NCI-H146 (cell line): ENCODE results near the gene ZNF497.
"Not testable (repeated sequence)": the region's sequence is repeated elsewhere in the genome, so short reads cannot be mapped to it uniquely, and the experiment has no call there.

Experiments
- DNase-seq: peaks from one replicate; lab custom pipeline; 2025; lab: John Stamatoyannopoulos, UW

Gene ZNF497

GRCh38 chr19:58394821-58395219 lies 32.3 kb upstream of the ZNF497 start:
- no peak for DNase-seq

- DNase-seq, result no peak
These were observed 31.1 kb upstream of the ZNF497 start for GRCh38 chr19:58393725-58394033.

- DNase-seq, result no peak
These were observed 30.6 kb upstream of the ZNF497 start for GRCh38 chr19:58392945-58393724.

GRCh38 chr19:58388175-58388526 lies 25.6 kb upstream of the ZNF497 start:
- DNase-seq, result no peak

- peak; percentile 34 for DNase-seq
These were observed 25.0 kb upstream of the ZNF497 start for GRCh38 chr19:58387338-58388174.

GRCh38 chr19:58386576-58387337 lies 24.2 kb upstream of the ZNF497 start, which contains the start of gene RPS5:
Gene RPS5, plus strand, starts transcription at chr19:58387269. Its CDS starts 869 bp downstream, at chr19:58388138.
- peak; percentile 99 for DNase-seq

GRCh38 chr19:58385891-58386575 lies 23.5 kb upstream of the ZNF497 start:
- peak; percentile 51 for DNase-seq

- no peak for DNase-seq
These were observed 22.9 kb upstream of the ZNF497 start for GRCh38 chr19:58385313-58385890.

- no peak for DNase-seq
These were observed 20.5 kb upstream of the ZNF497 start for GRCh38 chr19:58382997-58383603.

GRCh38 chr19:58381460-58382212 lies 19.1 kb upstream of the ZNF497 start:
- peak; percentile 53 for DNase-seq

- DNase-seq, result peak; percentile 100
These were observed 18.3 kb upstream of the ZNF497 start, which contains the start of gene ZNF837 for GRCh38 chr19:58380662-58381459. Gene ZNF837, minus strand, starts transcription at chr19:58381030. Its CDS starts 11,698 bp downstream, at chr19:58369332.

GRCh38 chr19:58380037-58380661 lies 17.6 kb upstream of the ZNF497 start:
- no peak for DNase-seq

GRCh38 chr19:58379246-58379645 lies 16.7 kb upstream of the ZNF497 start:
- DNase-seq, result no peak

GRCh38 chr19:58376724-58377123 lies 14.2 kb upstream of the ZNF497 start:
- DNase-seq, result not testable (repeated sequence)

- DNase-seq, result no peak
These were observed 11.6 kb upstream of the ZNF497 start for GRCh38 chr19:58374200-58374599.

- DNase-seq, result no peak
These were observed 10.0 kb upstream of the ZNF497 start for GRCh38 chr19:58372311-58373133.

- no peak for DNase-seq
These were observed 6.2 kb upstream of the ZNF497 start for GRCh38 chr19:58368561-58369360.
